GF-D8 (cell line): ENCODE data around the gene AGBL3.

ENCODE experiments used
- DNase-seq: peaks from one replicate; lab custom pipeline; 2025; lab: John Stamatoyannopoulos, UW

AGBL3 gene

GRCh38 chr7:134986363-134987251, at the start of gene AGBL3:
AGBL3 (plus strand) TSS chr7:134986508; CDS start chr7:134987934, 1,426 bp downstream.
- peak; percentile 90 for DNase-seq

GRCh38 chr7:134936893-134937510, 49.3 kb upstream of the AGBL3 start:
- DNase-seq = no peak

GRCh38 chr7:134938141-134938540, 48.2 kb upstream of the AGBL3 start:
- no peak for DNase-seq

GRCh38 chr7:134939136-134939535, 47.2 kb upstream of the AGBL3 start:
- no peak for DNase-seq

GRCh38 chr7:134940729-134941128, 45.6 kb upstream of the AGBL3 start:
- no peak for DNase-seq

- no peak for DNase-seq
Measured at GRCh38 chr7:134941185-134941900, 45.0 kb upstream of the AGBL3 start.

- no peak for DNase-seq
Measured at GRCh38 chr7:134941952-134942351, 44.4 kb upstream of the AGBL3 start.

GRCh38 chr7:134942690-134943466, 43.4 kb upstream of the AGBL3 start:
- no peak for DNase-seq

- DNase-seq = peak; percentile 18
Measured at GRCh38 chr7:134943785-134944400, 42.4 kb upstream of the AGBL3 start.

GRCh38 chr7:134945691-134946090, 40.6 kb upstream of the AGBL3 start:
- DNase-seq = no peak

- no peak for DNase-seq
Measured at GRCh38 chr7:134946260-134946659, 40.0 kb upstream of the AGBL3 start.

- DNase-seq = no peak
Measured at GRCh38 chr7:134947329-134947728, 39.0 kb upstream of the AGBL3 start.

- DNase-seq = no peak
Measured at GRCh38 chr7:134947831-134948230, 38.5 kb upstream of the AGBL3 start.

GRCh38 chr7:134948246-134948645, 38.1 kb upstream of the AGBL3 start:
- no peak for DNase-seq

- no peak for DNase-seq
Measured at GRCh38 chr7:134948736-134949135, 37.6 kb upstream of the AGBL3 start.

- DNase-seq = no peak
Measured at GRCh38 chr7:134949171-134949570, 37.1 kb upstream of the AGBL3 start.

GRCh38 chr7:134954197-134955082, 31.9 kb upstream of the AGBL3 start:
- peak; percentile 29 for DNase-seq

- DNase-seq = no peak
Measured at GRCh38 chr7:134957005-134957404, 29.3 kb upstream of the AGBL3 start.

- no peak for DNase-seq
Measured at GRCh38 chr7:134959810-134960209, 26.5 kb upstream of the AGBL3 start.

- DNase-seq = no peak
Measured at GRCh38 chr7:134962270-134962780, 24.0 kb upstream of the AGBL3 start.
